A549 (cell line): ENCODE results near the gene TXNRD2. TPM values are rescaled to one million over a fixed set of nuclear protein-coding genes. Genes with fewer than 3 reads are reported as not detected.

Experiments
- ATAC-seq, 2 experiments: fragments of 200-7000 bp in 1 of 2; fragments of >200 bp in 1 of 2; cut with Nextera tagmentation in 1 of 2; cut with Tn5 transposase in 1 of 2; 3 replicates each; pipeline versions ENCODE4 v1.8.0 to v1.9.1; 2018 to 2020; ENCODE audit warnings: mild to moderate bottlenecking in 1 of 2, moderate library complexity in 1 of 2
- CTCF ChIA-PET: fragments of 300-600 bp; sonication (Branson Sonifier 250); formaldehyde crosslinking; extraction: SDS; loops from one replicate; lab custom pipeline; 2021; ENCODE audit warnings: antibody characterized with exemption, inconsistent platforms; lab: Yijun Ruan, JAX
- POLR2A ChIA-PET: fragments of 350-600 bp; formaldehyde crosslinking; extraction: SDS; loops from one replicate; lab custom pipeline; 2021; ENCODE audit warnings: antibody characterized with exemption, inconsistent platforms; lab: Yijun Ruan, JAX
- DNase-seq, 2 experiments: peaks; one replicate each; pipeline versions ENCODE4 v3.0.0 to v3.0.0-alpha.2; 2011 to 2016; ENCODE audit warnings: low read depth in 1 of 2, low spot score in 1 of 2
- FAIRE-seq: peaks from 2 replicates; lab custom pipeline; 2011; peaks lifted over from hg19 to GRCh38; lab: Jason Lieb, UNC
- H3K27ac ChIP-seq, 2 experiments: fragments of >200 bp; sonication (Bioruptor Twin); formaldehyde crosslinking; 3 replicates each; pipeline ENCODE4 v1.5.1; 2016 to 2017
- H3K4me1 ChIP-seq: fragments of >200 bp; sonication (Bioruptor Twin); formaldehyde crosslinking; 3 replicates; pipeline ENCODE4 v1.6.1; 2016
- H3K4me2 ChIP-seq: fragments of >200 bp; sonication (Bioruptor Twin); formaldehyde crosslinking; 3 replicates; pipeline ENCODE4 v1.6.1; 2016
- H3K4me3 ChIP-seq: fragments of >200 bp; sonication (Bioruptor Twin); formaldehyde crosslinking; 3 replicates; pipeline ENCODE4 v1.5.1; 2016
- H3K9me3 ChIP-seq: fragments of >200 bp; sonication (Bioruptor Twin); formaldehyde crosslinking; 3 replicates; pipeline ENCODE4 v1.6.1; 2016
- CBX8 ChIP-seq: fragments of 200-600 bp; sonication (generic); IDR thresholded peaks from 2 replicates; pipeline ENCODE4 v1.6.1; 2016
- CHD2 ChIP-seq: fragments of 150-350 bp; IDR thresholded peaks from 2 replicates; pipeline ENCODE4 v1.6.1; 2014; ENCODE audit warnings: low read length; ENCODE audit not compliant: partially characterized antibody
- EP300 ChIP-seq, 2 experiments: fragments of >200 bp; sonication (Bioruptor Twin); formaldehyde crosslinking; IDR thresholded peaks; 2 replicates in 1 of 2; 3 replicates in 1 of 2; pipeline ENCODE4 v1.6.1; 2016 to 2017
- HOXB13 ChIP-seq: fragments of 250-450 bp; sonication (Bioruptor Pico); IDR thresholded peaks from 2 replicates; pipeline ENCODE4 v1.5.0; 2020; ENCODE audit warnings: low read depth, mild to moderate bottlenecking, moderate library complexity
- JUN ChIP-seq, 2 experiments: fragments of >200 bp; sonication (Bioruptor Twin); formaldehyde crosslinking; IDR thresholded peaks; 2 replicates in 1 of 2; 3 replicates in 1 of 2; pipeline ENCODE4 v1.6.1; 2016 to 2017
- JUNB ChIP-seq: fragments of >200 bp; sonication (Bioruptor Twin); formaldehyde crosslinking; IDR thresholded peaks from 2 replicates; pipeline ENCODE4 v1.6.1; 2016
- KDM1A ChIP-seq: fragments of 200-600 bp; sonication (generic); IDR thresholded peaks from 2 replicates; pipeline ENCODE4 v1.6.1; 2016; ENCODE audit warnings: low read depth, mild to moderate bottlenecking
- KDM5A ChIP-seq: fragments of 200-600 bp; sonication (generic); IDR thresholded peaks from 2 replicates; pipeline ENCODE4 v1.6.1; 2016; ENCODE audit warnings: antibody characterized with exemption, mild to moderate bottlenecking
- MAFK ChIP-seq: fragments of 450-650 bp; IDR thresholded peaks from 2 replicates; pipeline ENCODE4 v1.6.1; 2014; ENCODE audit not compliant: partially characterized antibody
- MAZ ChIP-seq: fragments of 150-350 bp; IDR thresholded peaks from 2 replicates; pipeline ENCODE4 v1.6.1; 2014; ENCODE audit warnings: antibody characterized with exemption, low read depth, low read length, borderline replicate concordance
- NR3C1 ChIP-seq: fragments of >200 bp; sonication (Bioruptor Twin); formaldehyde crosslinking; IDR thresholded peaks from 3 replicates; pipeline ENCODE4 v1.6.1; 2017
- RCOR1 ChIP-seq: fragments of 150-350 bp; IDR thresholded peaks from 2 replicates; pipeline ENCODE4 v1.6.1; 2014; ENCODE audit warnings: antibody characterized with exemption, low read length, low read depth
- RFX5 ChIP-seq: fragments of 450-650 bp; IDR thresholded peaks from 2 replicates; pipeline ENCODE4 v1.7.1; 2014; ENCODE audit warnings: antibody characterized with exemption, mild to moderate bottlenecking, moderate library complexity
- SREBF2 ChIP-seq: fragments of 450-650 bp; IDR thresholded peaks from 2 replicates; pipeline ENCODE4 v1.6.1; 2014; ENCODE audit warnings: mild to moderate bottlenecking, moderate library complexity
- TFCP2L1 ChIP-seq: fragments of 250-450 bp; sonication (Bioruptor Pico); IDR thresholded peaks from 2 replicates; pipeline ENCODE4 v1.5.0; 2021; ENCODE audit warnings: mild to moderate bottlenecking
- ZNF302 ChIP-seq: fragments of 250-450 bp; sonication (Bioruptor Pico); IDR thresholded peaks from 2 replicates; pipeline ENCODE4 v1.9.0; 2021; ENCODE audit warnings: inconsistent platforms, mild to moderate bottlenecking, moderate library complexity
- WGBS: methylation state at CpG from one replicate; pipeline ENCODE4 v1.1.6; 2017; ENCODE audit errors: missing lambda C conversion rate; 5-methylcytosine and 5-hydroxymethylcytosine counted together
- polyA plus RNA-seq, 4 experiments: library from polyadenylated mRNA; depleted of rRNA in 3 of 4; stranded (reverse); fragments of >200 nt; fragmentation: RNase III in 1 of 4; extraction: RNeasy Plus Mini Kit Qiagen cat#74134 plus additional on column Dnase treatment in 1 of 4; gene quantifications; 2 replicates in 3 of 4; 3 replicates in 1 of 4; pipeline ENCODE4 v1.2.3, GENCODE V29; 2011 to 2017
- TF ChIP-seq, protein P1 (sequence below): IDR thresholded peaks from 2 replicates; pipeline ENCODE4 v1.6.1; 2012
- TF ChIP-seq, protein P2 (sequence below): fragments of >200 bp; sonication (Bioruptor Twin); formaldehyde crosslinking; IDR thresholded peaks from 3 replicates; pipeline ENCODE4 v1.5.1; 2016
- TF ChIP-seq, protein P3 (sequence below): fragments of 250-450 bp; sonication (Bioruptor Pico); IDR thresholded peaks from 2 replicates; pipeline ENCODE4 v1.5.0; 2020; ENCODE audit warnings: low read depth, mild to moderate bottlenecking, moderate library complexity
- TF ChIP-seq, protein P4 (sequence below): fragments of >200 bp; sonication (Bioruptor Twin); formaldehyde crosslinking; IDR thresholded peaks from 3 replicates; pipeline ENCODE4 v1.6.1; 2016

Gene TXNRD2
- polyA plus RNA-seq, 2 of the 4 experiments (the other 2 are of a cell fraction): 16.3 to 25.6 TPM

DNA sequence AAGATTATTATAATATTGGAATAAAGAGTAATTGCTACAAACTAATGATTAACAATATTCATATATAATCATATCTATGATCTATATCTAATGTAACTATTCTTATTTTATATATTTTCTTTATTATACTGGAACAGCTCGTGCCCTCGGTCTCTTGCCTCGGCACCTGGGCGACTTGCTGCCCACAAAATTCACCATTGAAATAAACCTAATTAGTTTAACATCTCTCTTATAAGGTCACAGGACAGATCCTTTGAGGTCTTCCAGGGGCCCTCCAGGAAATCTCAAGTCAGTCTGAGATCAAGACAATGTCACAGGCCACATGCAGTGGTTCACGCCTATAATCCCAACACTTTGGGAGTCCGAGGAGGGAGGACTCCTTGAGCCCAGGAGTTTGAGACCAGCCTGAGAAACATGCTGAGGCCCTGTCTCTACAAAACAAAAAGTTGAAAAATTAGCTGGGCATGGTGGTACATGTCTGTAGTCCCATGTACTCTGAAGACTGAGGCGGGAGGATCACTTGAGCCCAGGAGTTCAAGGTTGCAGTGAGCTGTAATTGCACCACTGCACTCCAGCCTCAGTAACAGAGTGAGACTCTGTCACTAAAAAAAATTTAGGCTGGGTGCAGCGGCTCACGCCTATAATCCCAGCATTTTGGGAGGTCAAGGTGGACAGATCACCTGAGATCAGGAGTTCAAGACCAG is 6.6 kb upstream of the TXNRD2 start (continued):
- TF ChIP-seq CHD2: no peak
- TF ChIP-seq RCOR1: no peak

DNA sequence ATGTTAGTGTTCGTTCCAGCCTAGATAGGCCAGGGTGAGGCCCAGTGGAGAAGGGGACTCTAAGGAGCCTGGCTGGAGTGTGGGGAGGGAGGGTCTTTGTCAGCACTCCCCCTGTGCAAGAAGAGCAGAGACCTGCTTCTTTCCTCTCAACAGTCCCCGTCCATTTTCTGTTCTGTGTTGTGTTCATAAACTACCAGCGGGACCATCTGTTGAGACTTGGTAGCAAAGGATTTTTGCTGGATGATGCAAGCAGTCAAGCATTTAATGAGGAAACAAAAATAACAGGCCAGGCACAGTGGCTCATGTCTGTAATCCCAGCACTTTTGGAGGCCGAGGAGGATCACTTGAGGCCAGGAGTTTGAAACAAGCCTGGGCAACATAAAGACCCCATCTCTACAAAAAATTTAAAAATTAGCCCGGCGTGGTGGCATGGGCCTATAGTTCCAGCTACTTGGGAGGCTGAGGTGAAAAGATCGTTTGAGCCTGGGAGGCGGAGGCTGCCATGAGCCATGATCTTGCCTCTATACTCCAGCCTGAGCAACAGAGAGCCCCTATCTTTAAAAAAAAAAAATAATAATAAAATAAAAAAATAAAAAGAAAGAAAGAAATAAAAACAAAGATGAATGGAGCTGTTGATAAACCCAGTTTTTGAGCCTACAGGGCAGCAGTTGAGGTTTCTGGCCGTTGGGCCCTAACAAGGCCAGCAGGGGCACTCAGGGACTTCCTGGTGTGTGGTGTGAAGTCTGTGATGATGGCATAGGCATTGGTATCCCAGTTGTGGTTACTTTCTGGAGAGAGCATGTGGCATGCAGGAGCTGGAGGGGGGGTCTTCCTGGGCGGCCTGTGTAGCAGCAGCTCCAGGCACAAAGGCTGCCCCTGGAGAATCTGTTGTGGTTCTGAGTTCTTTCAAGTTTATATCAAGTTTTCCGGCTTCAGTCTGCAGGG is 1.7 kb upstream of the TXNRD2 start:
- Histone ChIP-seq H3K4me2 (peak overlapping the region; percentile 93), H3K4me3 (peak overlapping the region; percentile 91), H3K27ac (peak overlapping the region; percentile 99 to 100), H3K9me3 (no peaks in the 10 kb centered on the region), H3K4me1 (peaks cover 29% of the 10 kb centered on the region)
- TF ChIP-seq, protein P1, sequence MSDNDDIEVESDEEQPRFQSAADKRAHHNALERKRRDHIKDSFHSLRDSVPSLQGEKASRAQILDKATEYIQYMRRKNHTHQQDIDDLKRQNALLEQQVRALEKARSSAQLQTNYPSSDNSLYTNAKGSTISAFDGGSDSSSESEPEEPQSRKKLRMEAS: peak; percentile 14; the same call in 1 of the 2 replicates
- no peak for TF ChIP-seq ZNF302 (CRISPR knock-in tag)
- DNase-seq (peak; percentile 29 to 51), ATAC-seq (peak in 1 of 2 experiments; percentile 6; a peak in 2 of 6 replicates), FAIRE-seq (no peak)
- POLR2A ChIA-PET: no interaction called here
- 54% methylated on average over 11 of the region's 11 CpGs for WGBS
- CTCF ChIA-PET: interaction anchor here (0.5 to 2.0 kb wide), 4 partner anchors 10 to 673 kb away, joined by 3 to 13 read pairs (median 4); no protein-coding TSS in a partner anchor

DNA sequence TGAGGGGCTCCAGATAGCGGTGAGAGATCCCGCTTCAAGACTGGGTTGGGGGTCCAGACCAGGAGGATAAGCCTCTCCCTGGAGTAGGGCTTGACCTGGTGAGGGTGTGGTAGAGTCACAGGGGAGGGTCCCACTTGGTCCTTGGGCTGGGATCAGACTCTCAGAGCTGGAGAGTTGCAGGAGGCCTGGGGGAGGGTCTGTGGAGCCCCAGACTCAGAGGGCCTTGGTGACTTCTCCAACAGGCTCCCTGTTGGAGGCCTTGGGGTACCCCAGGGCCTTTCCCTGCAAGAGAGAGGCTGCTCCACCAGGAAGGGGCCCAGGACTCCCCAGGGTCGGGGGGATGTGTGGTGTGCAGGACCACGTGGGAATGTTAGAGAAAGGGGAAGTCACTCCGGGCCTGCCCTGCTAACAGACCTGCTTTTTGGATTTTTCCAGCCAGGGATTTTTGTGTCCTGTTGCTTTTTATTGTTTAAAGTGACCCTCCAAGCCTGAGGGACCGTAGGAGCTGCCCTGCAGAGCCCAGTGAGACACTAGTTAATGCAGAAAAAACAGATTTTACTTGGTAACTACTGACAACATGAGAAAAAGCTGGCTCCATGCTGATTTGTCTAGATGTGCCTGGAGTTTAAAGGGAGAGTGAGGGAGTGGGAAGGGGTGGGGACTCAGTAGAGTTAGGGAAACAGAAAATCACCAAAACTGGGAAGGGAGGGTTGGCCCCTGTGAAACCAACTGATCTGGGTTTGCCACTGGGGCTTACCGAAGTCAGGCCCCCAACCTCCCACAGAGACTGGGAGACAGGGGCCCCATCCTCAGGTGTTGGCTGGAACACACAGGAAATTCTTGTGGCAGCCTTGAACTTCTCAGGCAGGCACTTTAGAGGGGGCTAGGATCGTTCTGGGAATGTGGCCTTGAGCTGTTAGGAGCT is 801 bp upstream of the TXNRD2 start:
- no peak for FAIRE-seq
- TF ChIP-seq CBX8 (no peak), NR3C1 (no peak), RFX5 (peak; percentile 86)
- TF ChIP-seq, protein P1: peak; percentile 62
- TF ChIP-seq, all 56 proteins: peak for 2
- Histone ChIP-seq H3K4me1 (peaks cover 27% of the 10 kb centered on the region), H3K4me3 (peak overlapping the region; percentile 91), H3K27ac (peak overlapping the region; percentile 99 to 100), H3K9me3 (no peaks in the 10 kb centered on the region), H3K4me2 (peak overlapping the region; percentile 93)
- WGBS: 2% methylated on average over 8 of the region's 8 CpGs
- CTCF ChIA-PET: interaction anchor here (0.5 to 2.0 kb wide), 3 partner anchors 11 to 672 kb away, joined by 4 to 13 read pairs (median 4); no protein-coding TSS in a partner anchor
- POLR2A ChIA-PET: interaction anchor here (0.5 to 0.9 kb wide), 2 partner anchors 11 to 1929 kb away, joined by 3 to 9 read pairs; no protein-coding TSS in a partner anchor
- ATAC-seq: peak; percentile 55 to 68; a peak in 5 of 6 replicates
- peak; percentile 18 to 22 for DNase-seq

DNA sequence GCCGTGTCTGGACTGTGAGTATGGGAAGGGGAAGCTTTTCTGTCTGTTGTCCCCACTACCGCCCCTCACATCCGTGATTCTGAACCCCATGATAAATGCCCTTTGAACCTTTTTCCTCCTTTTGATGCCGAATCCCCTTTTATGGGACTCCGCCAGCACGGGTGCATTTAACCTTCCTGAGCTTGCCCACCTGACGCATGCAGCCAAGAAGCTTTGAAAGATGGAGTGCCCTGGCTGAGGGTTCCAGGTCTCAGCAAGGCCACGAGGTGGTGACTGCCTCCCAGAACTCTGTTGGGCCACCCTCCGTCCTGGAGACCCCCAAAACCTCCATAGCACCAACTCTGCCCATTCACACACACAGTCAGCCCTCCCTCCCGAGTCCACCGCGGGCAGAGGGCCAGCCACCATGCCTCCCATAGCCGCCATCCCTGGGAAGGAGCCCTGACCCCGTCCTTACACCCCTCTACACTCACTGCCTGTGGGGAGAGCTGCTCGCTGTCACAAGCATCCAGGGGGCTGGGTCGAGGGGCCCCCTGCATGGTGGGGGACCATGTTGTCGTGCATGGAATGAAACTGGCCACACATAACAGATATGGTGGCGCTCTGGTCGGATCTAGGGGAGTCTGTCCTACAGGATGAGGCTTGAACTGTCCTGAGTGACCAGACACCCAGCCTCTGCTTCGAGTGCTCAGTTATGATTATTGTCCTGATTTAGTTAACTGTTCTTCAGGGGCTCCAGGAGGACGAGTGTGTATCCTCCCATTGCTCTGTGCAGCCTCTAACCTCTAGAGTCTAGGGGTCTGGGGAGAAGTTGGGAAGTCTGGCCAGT is 868 bp downstream of the TXNRD2 start:
- ATAC-seq (peak; percentile 44 to 59; a peak in 4 of 6 replicates), FAIRE-seq (no peak), DNase-seq (peak in 1 of 2 experiments; percentile 28)
- Histone ChIP-seq H3K4me3 (peak overlapping the region; percentile 91), H3K9me3 (no peaks in the 10 kb centered on the region), H3K27ac (peak overlapping the region; percentile 99 to 100), H3K4me2 (peak overlapping the region; percentile 93), H3K4me1 (peaks cover 20% of the 10 kb centered on the region)
- TF ChIP-seq SREBF2 (no peak), KDM5A (no peak), TFCP2L1 (CRISPR knock-in tag) (no peak), JUN (IDR thresholded peaks at IDR 0.05) (no peak), RFX5 (no peak), JUNB (no peak), MAFK (no peak), KDM1A (no peak), MAZ (no peak), EP300 (IDR thresholded peaks at IDR 0.05) (no peak), HOXB13 (no peak)
- TF ChIP-seq, protein P2, sequence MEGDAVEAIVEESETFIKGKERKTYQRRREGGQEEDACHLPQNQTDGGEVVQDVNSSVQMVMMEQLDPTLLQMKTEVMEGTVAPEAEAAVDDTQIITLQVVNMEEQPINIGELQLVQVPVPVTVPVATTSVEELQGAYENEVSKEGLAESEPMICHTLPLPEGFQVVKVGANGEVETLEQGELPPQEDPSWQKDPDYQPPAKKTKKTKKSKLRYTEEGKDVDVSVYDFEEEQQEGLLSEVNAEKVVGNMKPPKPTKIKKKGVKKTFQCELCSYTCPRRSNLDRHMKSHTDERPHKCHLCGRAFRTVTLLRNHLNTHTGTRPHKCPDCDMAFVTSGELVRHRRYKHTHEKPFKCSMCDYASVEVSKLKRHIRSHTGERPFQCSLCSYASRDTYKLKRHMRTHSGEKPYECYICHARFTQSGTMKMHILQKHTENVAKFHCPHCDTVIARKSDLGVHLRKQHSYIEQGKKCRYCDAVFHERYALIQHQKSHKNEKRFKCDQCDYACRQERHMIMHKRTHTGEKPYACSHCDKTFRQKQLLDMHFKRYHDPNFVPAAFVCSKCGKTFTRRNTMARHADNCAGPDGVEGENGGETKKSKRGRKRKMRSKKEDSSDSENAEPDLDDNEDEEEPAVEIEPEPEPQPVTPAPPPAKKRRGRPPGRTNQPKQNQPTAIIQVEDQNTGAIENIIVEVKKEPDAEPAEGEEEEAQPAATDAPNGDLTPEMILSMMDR: no peak
- TF ChIP-seq, protein P3, sequence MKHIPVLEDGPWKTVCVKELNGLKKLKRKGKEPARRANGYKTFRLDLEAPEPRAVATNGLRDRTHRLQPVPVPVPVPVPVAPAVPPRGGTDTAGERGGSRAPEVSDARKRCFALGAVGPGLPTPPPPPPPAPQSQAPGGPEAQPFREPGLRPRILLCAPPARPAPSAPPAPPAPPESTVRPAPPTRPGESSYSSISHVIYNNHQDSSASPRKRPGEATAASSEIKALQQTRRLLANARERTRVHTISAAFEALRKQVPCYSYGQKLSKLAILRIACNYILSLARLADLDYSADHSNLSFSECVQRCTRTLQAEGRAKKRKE (CRISPR knock-in tag): no peak
- TF ChIP-seq, protein P1: no peak
- TF ChIP-seq, protein P4, sequence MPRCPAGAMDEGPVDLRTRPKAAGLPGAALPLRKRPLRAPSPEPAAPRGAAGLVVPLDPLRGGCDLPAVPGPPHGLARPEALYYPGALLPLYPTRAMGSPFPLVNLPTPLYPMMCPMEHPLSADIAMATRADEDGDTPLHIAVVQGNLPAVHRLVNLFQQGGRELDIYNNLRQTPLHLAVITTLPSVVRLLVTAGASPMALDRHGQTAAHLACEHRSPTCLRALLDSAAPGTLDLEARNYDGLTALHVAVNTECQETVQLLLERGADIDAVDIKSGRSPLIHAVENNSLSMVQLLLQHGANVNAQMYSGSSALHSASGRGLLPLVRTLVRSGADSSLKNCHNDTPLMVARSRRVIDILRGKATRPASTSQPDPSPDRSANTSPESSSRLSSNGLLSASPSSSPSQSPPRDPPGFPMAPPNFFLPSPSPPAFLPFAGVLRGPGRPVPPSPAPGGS: no peak
- ChIA-PET CTCF (interaction anchor here (0.7 to 1.0 kb wide), 2 partner anchors 30 to 73 kb away, joined by 3 read pairs; no protein-coding TSS in a partner anchor), POLR2A (no interaction called here)
- WGBS: 81% methylated on average over 15 of the region's 21 CpGs
